Measurements from ENCODE around the gene ATP11B. TPM values are rescaled to one million over a fixed set of nuclear protein-coding genes. Genes with fewer than 3 reads are reported as not detected.

The ATP11B gene
- total RNA-seq, 1 experiment from 2014 or later: 58.1 TPM

DNA sequence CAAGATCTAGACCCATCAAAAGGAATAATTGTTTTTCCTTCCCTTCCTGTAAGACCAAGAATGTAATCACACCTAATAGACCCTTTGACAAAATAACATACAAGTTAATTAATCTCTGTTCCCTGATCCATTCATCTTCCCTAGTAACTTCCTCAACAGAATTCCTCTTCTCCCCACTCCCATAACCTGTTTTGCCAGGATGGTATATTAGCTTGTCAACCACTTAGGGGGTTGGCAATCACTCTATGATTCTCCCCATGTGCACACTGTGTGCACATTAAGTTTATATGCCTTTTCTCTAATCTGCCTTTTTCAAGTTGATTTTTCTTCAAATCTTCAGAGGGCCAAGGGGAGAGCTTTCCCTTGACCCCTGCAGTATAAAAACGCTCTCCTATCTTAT, 2.7 kb upstream of the ATP11B start:
- H3K36me3 ChIP-seq (ENCODE audit: control insufficient read depth, insufficient read depth, low read length): no peaks in the 10 kb centered on the region
- Mint-ChIP-seq H3K27ac (ENCODE audit: unreplicated experiment) (no peak overlapping the region), H3K4me3 (ENCODE audit: unreplicated experiment) (no peak overlapping the region), H3K4me1 (ENCODE audit: low read depth, unreplicated experiment) (peaks cover 7% of the 10 kb centered on the region), H3K36me3 (ENCODE audit: insufficient read depth, unreplicated experiment) (peaks cover 5% of the 10 kb centered on the region), H3K9me3 (ENCODE audit: unreplicated experiment) (no peaks in the 10 kb centered on the region), H3K27me3 (ENCODE audit: insufficient read depth, unreplicated experiment) (no peaks in the 10 kb centered on the region)
- no TSS peak for BruUV-seq (replicated peaks)
- H3K4me3 ChIP-seq (ENCODE audit: low read depth, low read length): no peak overlapping the region
- no peak for DNase-seq
- H3K9me3 ChIP-seq: no peaks in the 10 kb centered on the region
- ChIA-PET CTCF (no interaction called here), POLR2A (no interaction called here)
- TF ChIP-seq, protein P1, sequence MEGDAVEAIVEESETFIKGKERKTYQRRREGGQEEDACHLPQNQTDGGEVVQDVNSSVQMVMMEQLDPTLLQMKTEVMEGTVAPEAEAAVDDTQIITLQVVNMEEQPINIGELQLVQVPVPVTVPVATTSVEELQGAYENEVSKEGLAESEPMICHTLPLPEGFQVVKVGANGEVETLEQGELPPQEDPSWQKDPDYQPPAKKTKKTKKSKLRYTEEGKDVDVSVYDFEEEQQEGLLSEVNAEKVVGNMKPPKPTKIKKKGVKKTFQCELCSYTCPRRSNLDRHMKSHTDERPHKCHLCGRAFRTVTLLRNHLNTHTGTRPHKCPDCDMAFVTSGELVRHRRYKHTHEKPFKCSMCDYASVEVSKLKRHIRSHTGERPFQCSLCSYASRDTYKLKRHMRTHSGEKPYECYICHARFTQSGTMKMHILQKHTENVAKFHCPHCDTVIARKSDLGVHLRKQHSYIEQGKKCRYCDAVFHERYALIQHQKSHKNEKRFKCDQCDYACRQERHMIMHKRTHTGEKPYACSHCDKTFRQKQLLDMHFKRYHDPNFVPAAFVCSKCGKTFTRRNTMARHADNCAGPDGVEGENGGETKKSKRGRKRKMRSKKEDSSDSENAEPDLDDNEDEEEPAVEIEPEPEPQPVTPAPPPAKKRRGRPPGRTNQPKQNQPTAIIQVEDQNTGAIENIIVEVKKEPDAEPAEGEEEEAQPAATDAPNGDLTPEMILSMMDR (IDR thresholded peaks at IDR 0.05; ENCODE audit: insufficient read depth in 1 of 2, low read depth in 1 of 2, low read length in 1 of 2, severe bottlenecking in 1 of 2, unreplicated experiment in 1 of 2): no peak
- H3K4me1 ChIP-seq: 0 out of 2 replicates have a peak, but pooled peaks cover 6% of the 10 kb centered on the region
- H3K27me3 ChIP-seq (replicated peaks; ENCODE audit: control insufficient read depth, insufficient read depth, low read length): no peaks in the 10 kb centered on the region
- intact Hi-C loops (cut with micrococcal nuclease; ENCODE audit: unreplicated experiment): no loop called here

DNA sequence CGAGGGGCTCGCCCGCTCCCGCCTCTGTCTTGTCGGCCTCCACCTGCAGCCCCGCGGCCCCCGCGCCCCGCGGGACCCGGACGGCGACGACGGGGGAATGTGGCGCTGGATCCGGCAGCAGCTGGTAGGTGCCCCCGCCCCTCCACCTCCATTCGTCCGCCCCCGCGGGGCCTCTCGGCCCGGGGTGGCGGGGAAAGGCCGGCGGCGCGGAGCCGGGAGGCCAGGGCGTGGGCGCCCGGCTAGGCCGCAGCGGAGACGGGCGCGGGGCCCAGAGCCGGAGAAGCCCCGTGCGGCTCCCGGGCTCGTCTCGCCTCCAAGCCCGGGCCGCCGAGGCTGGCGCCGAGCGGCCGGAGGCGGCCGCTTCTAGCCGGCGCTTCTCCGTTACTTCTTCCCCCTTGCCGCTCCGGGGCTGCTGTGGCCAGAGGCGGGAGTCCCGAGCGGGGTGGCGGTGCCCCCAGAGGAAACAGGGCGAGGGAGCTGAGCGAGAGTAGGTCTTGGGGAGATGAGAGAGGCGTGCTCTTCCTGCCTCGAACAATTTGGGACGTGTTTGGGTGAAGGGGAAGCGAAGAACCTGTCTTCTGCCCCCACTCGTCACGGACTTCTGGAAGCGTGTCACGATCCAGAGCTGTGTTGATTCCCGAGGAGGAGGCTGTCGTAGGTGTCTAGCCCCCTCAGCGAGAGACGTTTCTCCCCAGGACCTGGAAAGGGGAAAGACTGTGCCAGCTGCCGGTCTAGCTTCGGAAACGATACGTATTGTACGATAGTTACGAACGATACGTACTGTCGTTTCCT, 555 bp downstream of the ATP11B start:
- TF ChIP-seq, protein P1 (IDR thresholded peaks at IDR 0.05; ENCODE audit: insufficient read depth in 1 of 2, low read depth in 1 of 2, low read length in 1 of 2, severe bottlenecking in 1 of 2, unreplicated experiment in 1 of 2): no peak
- peaks cover 5% of the 10 kb centered on the region for H3K36me3 Mint-ChIP-seq (ENCODE audit: insufficient read depth, unreplicated experiment)
- H3K4me1 ChIP-seq: 0 out of 2 replicates have a peak, but pooled peaks cover 13% of the 10 kb centered on the region
- no TSS peak for BruUV-seq (replicated peaks)
- H3K4me3 ChIP-seq (ENCODE audit: low read depth, low read length): peak overlapping the region; percentile 91
- DNase-seq: peak; percentile 40 to 48
- H3K36me3 ChIP-seq (ENCODE audit: control insufficient read depth, insufficient read depth, low read length): no peaks in the 10 kb centered on the region
- H3K4me1 Mint-ChIP-seq (ENCODE audit: low read depth, unreplicated experiment): peaks cover 9% of the 10 kb centered on the region
- peak overlapping the region; percentile 68 for H3K27ac Mint-ChIP-seq (ENCODE audit: unreplicated experiment)
- CTCF ChIA-PET: interaction anchor here (1.5 to 1.8 kb wide), 2 partner anchors 78 to 80 kb away, joined by 8 read pairs; no protein-coding TSS in a partner anchor
- no peaks in the 10 kb centered on the region for H3K9me3 Mint-ChIP-seq (ENCODE audit: unreplicated experiment)
- no peaks in the 10 kb centered on the region for H3K27me3 Mint-ChIP-seq (ENCODE audit: insufficient read depth, unreplicated experiment)
- POLR2A ChIA-PET: interaction anchor here (1.1 to 2.4 kb wide), 2 partner anchors 8 to 33 kb away, joined by 3 to 11 read pairs; no protein-coding TSS in a partner anchor
- no peaks in the 10 kb centered on the region for H3K27me3 ChIP-seq (replicated peaks; ENCODE audit: control insufficient read depth, insufficient read depth, low read length)
- no peaks in the 10 kb centered on the region for H3K9me3 ChIP-seq
- H3K4me3 Mint-ChIP-seq (ENCODE audit: unreplicated experiment): peak overlapping the region; percentile 95
- intact Hi-C loops (cut with micrococcal nuclease; ENCODE audit: unreplicated experiment): loop anchor here (1.0 kb wide), 2 partner anchors 8 to 80 kb away; no protein-coding TSS in a partner anchor

DNA sequence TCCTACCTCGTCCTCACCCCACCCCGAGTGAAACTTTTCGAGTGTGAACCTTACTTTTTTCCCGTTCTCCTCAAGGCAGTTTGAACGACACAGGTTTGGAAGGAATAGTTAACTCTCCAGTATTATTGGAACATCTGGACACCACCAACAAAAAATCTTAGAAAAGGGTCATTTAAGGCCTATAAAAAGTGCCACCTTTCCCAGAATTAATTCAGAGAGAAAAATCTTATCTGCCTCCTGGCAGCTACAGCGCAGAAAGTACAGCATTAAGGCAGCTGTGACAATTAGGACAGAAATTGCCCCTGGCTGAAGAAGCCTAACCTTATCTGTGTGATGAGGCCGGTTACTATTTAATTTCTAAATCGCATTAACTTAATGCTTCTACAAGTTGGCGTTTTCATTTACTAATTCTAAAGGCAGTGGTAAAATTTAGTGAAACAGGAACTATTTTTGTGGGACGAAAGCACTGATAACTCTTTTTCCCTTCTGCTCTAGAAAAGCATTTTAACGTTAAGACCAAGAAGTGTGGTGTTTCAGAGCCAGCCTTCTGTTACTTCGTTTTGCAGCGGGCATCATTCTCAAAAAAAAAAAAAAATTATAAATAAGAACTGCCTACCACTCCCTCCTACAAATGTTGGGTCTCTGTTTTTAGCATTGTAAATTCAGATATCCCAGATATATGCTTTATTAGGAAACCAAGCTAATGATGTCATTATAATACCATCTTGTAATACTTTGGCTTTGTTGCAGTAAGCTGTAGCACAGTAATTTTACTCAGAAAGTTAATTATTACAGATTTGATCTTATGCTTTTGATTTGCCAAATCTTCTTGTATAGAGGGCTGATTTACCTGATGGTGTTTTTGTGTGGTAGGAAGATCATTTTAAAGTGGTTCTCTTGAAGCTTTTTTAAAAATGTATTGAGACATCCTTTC, 1.4 kb downstream of the ATP11B start:
- ChIA-PET CTCF (interaction anchor here (1.8 kb wide), 1 partner anchor 79 kb away, joined by 8 read pairs; no protein-coding TSS in a partner anchor), POLR2A (interaction anchor here (2.4 kb wide), 1 partner anchor 34 kb away, joined by 11 read pairs; no protein-coding TSS in a partner anchor)
- TF ChIP-seq, protein P1 (IDR thresholded peaks at IDR 0.05; ENCODE audit: insufficient read depth in 1 of 2, low read depth in 1 of 2, low read length in 1 of 2, severe bottlenecking in 1 of 2, unreplicated experiment in 1 of 2): no peak
- H3K27me3 Mint-ChIP-seq (ENCODE audit: insufficient read depth, unreplicated experiment): no peaks in the 10 kb centered on the region
- H3K9me3 Mint-ChIP-seq (ENCODE audit: unreplicated experiment): no peaks in the 10 kb centered on the region
- 0 out of 2 replicates have a peak, but pooled peaks cover 13% of the 10 kb centered on the region for H3K4me1 ChIP-seq
- H3K4me3 Mint-ChIP-seq (ENCODE audit: unreplicated experiment): peak overlapping the region; percentile 95
- H3K4me3 ChIP-seq (ENCODE audit: low read depth, low read length): peak overlapping the region; percentile 91
- TSS peak; percentile 34 for BruUV-seq (replicated peaks)
- no peaks in the 10 kb centered on the region for H3K9me3 ChIP-seq
- H3K27me3 ChIP-seq (replicated peaks; ENCODE audit: control insufficient read depth, insufficient read depth, low read length): no peaks in the 10 kb centered on the region
- no peaks in the 10 kb centered on the region for H3K36me3 ChIP-seq (ENCODE audit: control insufficient read depth, insufficient read depth, low read length)
- intact Hi-C loops (cut with micrococcal nuclease; ENCODE audit: unreplicated experiment): loop anchor here (1.0 kb wide), 2 partner anchors 8 to 34 kb away; no protein-coding TSS in a partner anchor
- H3K27ac Mint-ChIP-seq (ENCODE audit: unreplicated experiment): peak overlapping the region; percentile 68
- no peak for DNase-seq
- H3K36me3 Mint-ChIP-seq (ENCODE audit: insufficient read depth, unreplicated experiment): peaks cover 5% of the 10 kb centered on the region
- peaks cover 9% of the 10 kb centered on the region for H3K4me1 Mint-ChIP-seq (ENCODE audit: low read depth, unreplicated experiment)
